GM23248 (cell line): ENCODE data around the gene PTDSS2.

Experiments used
- EZH2 ChIP-seq: fragments of 200-600 bp; sonication (generic); IDR thresholded peaks from 2 replicates; pipeline ENCODE4 v1.6.1; 2018; ENCODE audit warnings: antibody characterized with exemption, mild to moderate bottlenecking; ENCODE audit not compliant: insufficient read depth, poor library complexity, severe bottlenecking
- EZH2phosphoT487 ChIP-seq: fragments of 200-600 bp; sonication (generic); IDR thresholded peaks from 2 replicates; pipeline ENCODE4 v1.6.1; 2018; ENCODE audit warnings: antibody characterized with exemption, moderate library complexity, mild to moderate bottlenecking, low read depth; ENCODE audit not compliant: insufficient read depth

- no peak for TF ChIP-seq EZH2
- no peak for TF ChIP-seq EZH2phosphoT487
These were observed at the start of gene PTDSS2 for GRCh38 chr11:449889-450808.
